GM19467 (cell line): ENCODE results near the gene TSNAXIP1.
A peak's percentile ranks its signal among the peaks of the same experiment; 100 is the strongest.
"Not testable (repeated sequence)": the region's sequence is repeated elsewhere in the genome, so short reads cannot be mapped to it uniquely, and the experiment has no call there.

Experiments
- ATAC-seq: cut with Tn5 transposase; IDR thresholded peaks from one replicate; pipeline ENCODE4 v1.9.1; 2021; ENCODE audit warnings: mild to moderate bottlenecking, moderate library complexity; ENCODE audit not compliant: unreplicated experiment

The TSNAXIP1 gene

GRCh38 chr16:67833415-67834241 is 26.9 kb downstream of the TSNAXIP1 start:
- peak; percentile 94 for ATAC-seq

GRCh38 chr16:67834242-67834614 is 27.5 kb downstream of the TSNAXIP1 start:
- ATAC-seq: no peak

- not testable (repeated sequence) for ATAC-seq
Measured at GRCh38 chr16:67837190-67837589, 30.5 kb downstream of the TSNAXIP1 start.

GRCh38 chr16:67837811-67838210 is 31.1 kb downstream of the TSNAXIP1 start:
- ATAC-seq: no peak

GRCh38 chr16:67841198-67841815 is 34.6 kb downstream of the TSNAXIP1 start:
- no peak for ATAC-seq

- peak; percentile 44 for ATAC-seq
Measured at GRCh38 chr16:67841816-67842508, 35.3 kb downstream of the TSNAXIP1 start, which contains the start of gene THAP11. Gene THAP11 (plus strand): TSS chr16:67842320. CDS start chr16:67842555, 235 bp downstream.

- peak; percentile 2 for ATAC-seq
Measured at GRCh38 chr16:67842509-67843342, 36.0 kb downstream of the TSNAXIP1 start.

GRCh38 chr16:67843343-67843765 is 36.7 kb downstream of the TSNAXIP1 start:
- no peak for ATAC-seq

GRCh38 chr16:67844497-67844896 is 37.8 kb downstream of the TSNAXIP1 start:
- ATAC-seq: no peak

GRCh38 chr16:67845291-67846062 is 38.8 kb downstream of the TSNAXIP1 start:
- no peak for ATAC-seq

GRCh38 chr16:67846063-67846319 is 39.3 kb downstream of the TSNAXIP1 start:
- no peak for ATAC-seq

- ATAC-seq: peak; percentile 52
Measured at GRCh38 chr16:67846320-67847063, 39.8 kb downstream of the TSNAXIP1 start, which contains the start of gene NUTF2. Gene NUTF2 (plus strand): TSS chr16:67846933. CDS start chr16:67865131, 18,198 bp downstream.

- ATAC-seq: peak; percentile 29
Measured at GRCh38 chr16:67847064-67847861, 40.6 kb downstream of the TSNAXIP1 start, which contains the start of gene CENPT. Gene CENPT (minus strand): TSS chr16:67847693. CDS start chr16:67833859, 13,834 bp downstream.

- ATAC-seq: no peak
Measured at GRCh38 chr16:67848118-67848517, 41.4 kb downstream of the TSNAXIP1 start.

- ATAC-seq: no peak
Measured at GRCh38 chr16:67853670-67854069, 47.0 kb downstream of the TSNAXIP1 start.

GRCh38 chr16:67855789-67856188 is 49.1 kb downstream of the TSNAXIP1 start:
- ATAC-seq: no peak

GRCh38 chr16:67856927-67857546 is 50.3 kb downstream of the TSNAXIP1 start:
- no peak for ATAC-seq
